SK-N-SH (cell line): Measurements from ENCODE around the gene DNPEP. TPM values are rescaled to one million over a fixed set of nuclear protein-coding genes. Genes with fewer than 3 reads are reported as not detected.

ENCODE experiments used
- CTCF ChIA-PET: fragments of 300-600, 350-600 bp; formaldehyde crosslinking; extraction: SDS; loops from one replicate; lab custom pipeline; 2021; lab: Yijun Ruan, JAX
- POLR2A ChIA-PET: fragments of 350-600 bp; sonication (Branson Sonifier 250); formaldehyde crosslinking; extraction: SDS; loops from one replicate; lab custom pipeline; 2020; ENCODE audit warnings: antibody characterized with exemption, inconsistent platforms; lab: Yijun Ruan, JAX
- DNase-seq: peaks from one replicate; pipeline ENCODE4 v3.0.0; 2012
- H2AFZ ChIP-seq: fragments of 200-600 bp; sonication (generic); 2 replicates; pipeline ENCODE4 v1.8.1; 2016; ENCODE audit warnings: antibody characterized with exemption, mild to moderate bottlenecking, low read depth
- H3F3A ChIP-seq: fragments of 200-600 bp; sonication (generic); replicated peaks from 2 replicates; pipeline ENCODE3; 2016; ENCODE audit warnings: antibody characterized with exemption, mild to moderate bottlenecking; ENCODE audit not compliant: insufficient read depth
- H3K27ac ChIP-seq, 2 experiments: fragments of 200-500 bp in 1 of 2; fragments of 200-600 bp in 1 of 2; sonication (Bioruptor generic) in 1 of 2; sonication (generic), shearing (Covaris generic) in 1 of 2; 2 replicates each; pipeline versions ENCODE4 v1.5.1 to v1.6.1; 2014 to 2016; ENCODE audit warnings: low read depth in 2 of 2, inconsistent platforms in 1 of 2, low read length in 1 of 2, mild to moderate bottlenecking in 1 of 2, mixed read lengths in 1 of 2
- H3K27me3 ChIP-seq: fragments of 200-600 bp; sonication (generic), shearing (Covaris generic); 2 replicates; pipeline ENCODE4 v1.6.1; 2016; ENCODE audit warnings: mixed run types; ENCODE audit not compliant: insufficient read depth
- H3K36me3 ChIP-seq, 2 experiments: fragments of 200-500 bp in 1 of 2; fragments of 200-600 bp in 1 of 2; sonication (Bioruptor generic) in 1 of 2; sonication (generic) in 1 of 2; replicated peaks in 1 of 2; 2 replicates each; pipeline versions ENCODE3 to v1.5.1; 2014 to 2016; ENCODE audit warnings: low read length in 1 of 2, mild to moderate bottlenecking in 1 of 2; ENCODE audit not compliant: insufficient read depth in 2 of 2, control insufficient read depth in 1 of 2
- H3K4me1 ChIP-seq, 2 experiments: fragments of 200-500 bp in 1 of 2; fragments of 200-600 bp in 1 of 2; sonication (Bioruptor generic) in 1 of 2; sonication (generic), shearing (Covaris generic) in 1 of 2; 2 replicates each; pipeline versions ENCODE4 v1.5.1 to v1.6.1; 2014 to 2016; ENCODE audit warnings: low read depth in 1 of 2, low read length in 1 of 2, mixed run types in 1 of 2; ENCODE audit not compliant: insufficient read depth in 2 of 2, control insufficient read depth in 1 of 2
- H3K4me2 ChIP-seq: fragments of 200-600 bp; sonication (generic), shearing (Covaris generic); 2 replicates; pipeline ENCODE4 v1.6.1; 2017; ENCODE audit warnings: mixed run types
- H3K4me3 ChIP-seq, 2 experiments: fragments of 200-500 bp in 1 of 2; fragments of 200-600 bp in 1 of 2; sonication (Bioruptor generic) in 1 of 2; sonication (generic), shearing (Covaris generic) in 1 of 2; 2 replicates each; pipeline versions ENCODE4 v1.5.1 to v1.8.1; 2014 to 2016; ENCODE audit warnings: low read depth in 2 of 2, inconsistent platforms in 1 of 2, low read length in 1 of 2, mild to moderate bottlenecking in 1 of 2, mixed read lengths in 1 of 2, moderate library complexity in 1 of 2
- H3K79me2 ChIP-seq: fragments of 200-600 bp; sonication (generic); 2 replicates; pipeline ENCODE4 v1.8.1; 2017; ENCODE audit warnings: mild to moderate bottlenecking; ENCODE audit not compliant: insufficient read depth
- H3K9ac ChIP-seq: fragments of 200-600 bp; sonication (generic); 2 replicates; pipeline ENCODE4 v1.6.1; 2017; ENCODE audit warnings: mixed run types
- H3K9me2 ChIP-seq: fragments of 200-600 bp; sonication (generic); 2 replicates; pipeline ENCODE4 v1.6.1; 2017; ENCODE audit warnings: mixed run types
- H3K9me3 ChIP-seq: fragments of 200-600 bp; sonication (generic); 2 replicates; pipeline ENCODE4 v1.6.1; 2017; ENCODE audit warnings: mixed run types, mild to moderate bottlenecking, moderate library complexity
- H4K20me1 ChIP-seq: fragments of 200-600 bp; sonication (generic); 2 replicates; pipeline ENCODE4 v1.6.1; 2017; ENCODE audit warnings: mild to moderate bottlenecking, mixed run types; ENCODE audit not compliant: insufficient read depth
- EP300 ChIP-seq, 2 experiments: IDR thresholded peaks; 2 replicates each; pipeline versions ENCODE4 v1.4.0 to v1.6.1; 2012; ENCODE audit warnings: borderline replicate concordance in 1 of 2, low read depth in 1 of 2, low read length in 1 of 2
- EZH2phosphoT487 ChIP-seq: fragments of 200-600 bp; sonication (generic); IDR thresholded peaks from 2 replicates; pipeline ENCODE4 v1.6.1; 2017; ENCODE audit warnings: low read depth, mixed run types, mild to moderate bottlenecking, antibody characterized with exemption, moderate library complexity, borderline replicate concordance
- FOSL2 ChIP-seq: IDR thresholded peaks from 2 replicates; pipeline ENCODE4 v1.4.0; 2012; ENCODE audit warnings: low read depth, mild to moderate bottlenecking, moderate library complexity, borderline replicate concordance
- FOXM1 ChIP-seq: IDR thresholded peaks from 2 replicates; pipeline ENCODE4 v1.4.0; 2012; ENCODE audit warnings: low read depth, mild to moderate bottlenecking
- GABPA ChIP-seq: IDR thresholded peaks from 2 replicates; pipeline ENCODE4 v1.4.0; 2012; ENCODE audit warnings: low read depth, mild to moderate bottlenecking
- GATA2 ChIP-seq: sonication (generic); formaldehyde crosslinking; IDR thresholded peaks from 2 replicates; pipeline ENCODE4 v1.5.0; 2020; ENCODE audit warnings: mild to moderate bottlenecking, missing genetic modification reagents
- IRF3 ChIP-seq: fragments of 150-350 bp; IDR thresholded peaks from 2 replicates; pipeline ENCODE4 v1.6.1; 2016; ENCODE audit warnings: mild to moderate bottlenecking, low read depth, low read length
- JUND ChIP-seq: IDR thresholded peaks from 2 replicates; pipeline ENCODE4 v1.4.0; 2012
- MEF2A ChIP-seq: IDR thresholded peaks from 2 replicates; pipeline ENCODE4 v1.4.0; 2012; ENCODE audit warnings: low read depth, borderline replicate concordance
- NFIC ChIP-seq: IDR thresholded peaks from 2 replicates; pipeline ENCODE4 v1.4.0; 2012; ENCODE audit warnings: borderline replicate concordance
- NRF1 ChIP-seq: IDR thresholded peaks from 2 replicates; pipeline ENCODE4 v1.6.1; 2012; ENCODE audit warnings: low read depth, mild to moderate bottlenecking, low read length
- POLR2AphosphoS5 ChIP-seq: IDR thresholded peaks from 2 replicates; pipeline ENCODE4 v1.6.1; 2012; ENCODE audit warnings: low read depth, low read length
- RCOR1 ChIP-seq: fragments of 150-350 bp; IDR thresholded peaks from 2 replicates; pipeline ENCODE4 v1.6.1; 2017; ENCODE audit warnings: antibody characterized with exemption, low read length
- RXRA ChIP-seq: IDR thresholded peaks from 2 replicates; pipeline ENCODE4 v1.4.0; 2012; ENCODE audit warnings: low read depth, mild to moderate bottlenecking, borderline replicate concordance
- SIN3A ChIP-seq: IDR thresholded peaks from 2 replicates; pipeline ENCODE4 v1.6.1; 2012; ENCODE audit warnings: low read depth, mild to moderate bottlenecking, low read length, moderate library complexity, borderline replicate concordance
- SMC3 ChIP-seq: IDR thresholded peaks from 2 replicates; pipeline ENCODE4 v1.6.1; 2012; ENCODE audit warnings: low read depth, low read length, improper control_type of control experiment
- TCF12 ChIP-seq: IDR thresholded peaks from 2 replicates; pipeline ENCODE4 v1.4.0; 2012
- WGBS: methylation state at CpG from one replicate; pipeline ENCODE4 v1.1.6; 2017; ENCODE audit warnings: low lambda C conversion rate; 5-methylcytosine and 5-hydroxymethylcytosine counted together
- polyA plus RNA-seq, 3 experiments: library from polyadenylated mRNA; depleted of rRNA; stranded (reverse); fragments of >200 nt; gene quantifications; 2 replicates each; pipeline ENCODE4 v1.2.3, GENCODE V29; 2012
- TF ChIP-seq, protein P1 (sequence below): IDR thresholded peaks from 2 replicates; pipeline ENCODE4 v1.4.0; 2012; ENCODE audit warnings: low read depth, borderline replicate concordance

Gene DNPEP
- polyA plus RNA-seq, 1 of the 3 experiments (the other 2 are of a cell fraction) = 80.7 TPM

DNA sequence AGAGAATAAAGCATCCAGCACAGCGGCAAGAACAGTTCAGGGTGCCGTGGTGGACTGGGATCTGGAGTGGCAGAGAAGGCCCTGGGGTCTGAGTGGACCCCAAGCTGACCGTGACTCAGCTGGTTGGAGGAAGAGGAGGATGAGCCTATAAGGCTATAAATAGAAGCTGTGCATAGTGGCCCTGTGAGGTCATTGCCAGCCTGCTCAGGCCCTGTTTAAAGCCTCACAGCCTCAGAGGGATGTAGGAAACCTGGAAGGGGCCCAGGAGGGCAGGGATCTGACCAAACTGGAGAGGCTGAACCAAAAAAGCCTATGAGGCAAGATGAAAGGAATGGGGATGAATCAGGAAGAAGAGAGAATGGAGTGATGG, 19.1 kb upstream of the DNPEP start:
- H2AFZ ChIP-seq = peak overlapping the region; percentile 9; the same call in 1 of the 2 replicates
- no peaks in the 10 kb centered on the region for H3K36me3 ChIP-seq
- H3K27ac ChIP-seq = peak overlapping the region in 1 of 2 experiments; percentile 80; a peak in 2 of 4 replicates
- WGBS = 71% methylated on average over 3 of the region's 3 CpGs
- H3K4me1 ChIP-seq = peaks cover 5 to 24% of the 10 kb centered on the region in 2 experiments; a peak in 3 of 4 replicates
- H3K9me3 ChIP-seq = no peaks in the 10 kb centered on the region
- TF ChIP-seq RXRA = peak; percentile 57; the same call in 1 of the 2 replicates
- no peak for TF ChIP-seq SMC3
- TF ChIP-seq JUND = peak; percentile 54
- TF ChIP-seq TCF12 = peak; percentile 58
- peak; percentile 33; the same call in 1 of the 2 replicates for TF ChIP-seq POLR2AphosphoS5
- TF ChIP-seq EP300 (IDR thresholded peaks at IDR 0.05; ENCODE audit: borderline replicate concordance in 1 of 2, low read depth in 1 of 2, low read length in 1 of 2) = peak in 1 of 2 experiments; percentile 48; a peak in 1 of 4 replicates
- peak; percentile 28; the same call in 1 of the 2 replicates for TF ChIP-seq FOSL2
- peak; percentile 98 for TF ChIP-seq MEF2A
- peak; percentile 70 for TF ChIP-seq NFIC
- no peak for TF ChIP-seq RCOR1
- TF ChIP-seq NRF1 = no peak
- H3F3A ChIP-seq = peaks cover 9% of the 10 kb centered on the region
- peak overlapping the region; percentile 20 for H3K4me2 ChIP-seq
- no peak for DNase-seq
- ChIA-PET CTCF (interaction anchor here (1.1 to 4.7 kb wide), 3 partner anchors 24 to 134 kb away, joined by 3 to 21 read pairs (median 18); no protein-coding TSS in a partner anchor), POLR2A (interaction anchor here (0.6 kb wide), 1 partner anchor 67 kb away, joined by 3 read pairs; no protein-coding TSS in a partner anchor)
- H3K9ac ChIP-seq = peak overlapping the region; percentile 8; the same call in 1 of the 2 replicates
- H3K79me2 ChIP-seq = no peaks in the 10 kb centered on the region
- no peaks in the 10 kb centered on the region for H4K20me1 ChIP-seq
- no peaks in the 10 kb centered on the region for H3K27me3 ChIP-seq
- H3K4me3 ChIP-seq = no peak overlapping the region
- no peaks in the 10 kb centered on the region for H3K9me2 ChIP-seq

DNA sequence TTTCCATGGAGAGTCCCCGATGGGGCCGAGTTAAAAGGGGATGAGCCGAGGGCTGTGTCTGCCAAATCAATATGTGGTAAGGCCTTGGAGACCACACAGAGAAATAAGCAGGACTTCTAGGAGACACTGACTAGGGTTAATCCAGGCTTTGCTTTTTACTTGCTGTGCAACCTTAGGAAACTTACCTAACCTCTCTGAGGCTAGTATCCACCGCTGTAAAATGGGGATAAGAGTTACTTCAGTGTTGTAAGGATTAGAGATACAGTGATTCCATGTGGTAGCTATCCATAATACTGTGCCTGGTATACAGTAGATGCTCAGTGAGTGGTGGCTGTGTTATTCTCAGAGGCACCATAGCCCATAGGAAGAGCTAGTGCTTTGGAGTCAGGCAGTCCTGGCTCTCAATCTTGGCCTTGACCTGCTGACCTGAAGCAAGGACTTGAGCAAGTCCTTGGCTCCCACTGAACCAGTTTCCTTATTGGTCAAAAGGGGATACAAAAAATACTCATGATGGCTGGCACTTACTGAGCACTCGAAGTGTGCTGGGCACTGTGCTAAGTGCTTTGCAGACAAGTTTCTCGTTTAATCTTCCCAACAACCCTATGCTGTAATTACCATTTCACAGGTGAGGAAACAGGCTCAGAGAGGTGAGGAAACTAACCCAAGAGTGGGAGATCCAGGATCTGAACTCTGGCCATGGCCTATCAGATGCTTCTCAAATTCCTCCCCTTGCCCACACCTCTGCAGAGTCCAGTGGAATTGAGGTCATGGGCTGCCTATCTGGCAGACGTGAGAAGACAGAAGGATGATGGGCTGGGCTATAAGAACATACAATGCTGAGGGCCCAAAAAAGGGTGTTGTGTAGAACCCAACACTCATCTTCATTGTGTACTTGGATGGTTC, 18.5 kb upstream of the DNPEP start:
- ChIA-PET POLR2A (interaction anchor here (1.3 kb wide), 1 partner anchor 124 kb away, joined by 3 read pairs; no protein-coding TSS in a partner anchor), CTCF (interaction anchor here (0.6 to 10.1 kb wide), 7 partner anchors 24 to 135 kb away, joined by 3 to 256 read pairs (median 21); no protein-coding TSS in a partner anchor)
- H3K9ac ChIP-seq = peak overlapping the region; percentile 8; the same call in 1 of the 2 replicates
- peaks cover 5 to 24% of the 10 kb centered on the region in 2 experiments; a peak in 3 of 4 replicates for H3K4me1 ChIP-seq
- H3K36me3 ChIP-seq = no peaks in the 10 kb centered on the region
- no peaks in the 10 kb centered on the region for H4K20me1 ChIP-seq
- TF ChIP-seq NFIC (no peak), EP300 (IDR thresholded peaks at IDR 0.05; ENCODE audit: borderline replicate concordance in 1 of 2, low read depth in 1 of 2, low read length in 1 of 2) (no peak), GABPA (no peak), IRF3 (no peak), EZH2phosphoT487 (no peak), GATA2 (CRISPR knock-in tag) (no peak), SIN3A (no peak), RXRA (no peak), FOSL2 (no peak), NRF1 (no peak), FOXM1 (no peak)
- TF ChIP-seq, protein P1, sequence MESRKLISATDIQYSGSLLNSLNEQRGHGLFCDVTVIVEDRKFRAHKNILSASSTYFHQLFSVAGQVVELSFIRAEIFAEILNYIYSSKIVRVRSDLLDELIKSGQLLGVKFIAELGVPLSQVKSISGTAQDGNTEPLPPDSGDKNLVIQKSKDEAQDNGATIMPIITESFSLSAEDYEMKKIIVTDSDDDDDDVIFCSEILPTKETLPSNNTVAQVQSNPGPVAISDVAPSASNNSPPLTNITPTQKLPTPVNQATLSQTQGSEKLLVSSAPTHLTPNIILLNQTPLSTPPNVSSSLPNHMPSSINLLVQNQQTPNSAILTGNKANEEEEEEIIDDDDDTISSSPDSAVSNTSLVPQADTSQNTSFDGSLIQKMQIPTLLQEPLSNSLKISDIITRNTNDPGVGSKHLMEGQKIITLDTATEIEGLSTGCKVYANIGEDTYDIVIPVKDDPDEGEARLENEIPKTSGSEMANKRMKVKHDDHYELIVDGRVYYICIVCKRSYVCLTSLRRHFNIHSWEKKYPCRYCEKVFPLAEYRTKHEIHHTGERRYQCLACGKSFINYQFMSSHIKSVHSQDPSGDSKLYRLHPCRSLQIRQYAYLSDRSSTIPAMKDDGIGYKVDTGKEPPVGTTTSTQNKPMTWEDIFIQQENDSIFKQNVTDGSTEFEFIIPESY = no peak
- peak overlapping the region; percentile 9; the same call in 1 of the 2 replicates for H2AFZ ChIP-seq
- no peak overlapping the region for H3K4me3 ChIP-seq
- no peak for DNase-seq
- no peaks in the 10 kb centered on the region for H3K79me2 ChIP-seq
- peaks cover 9% of the 10 kb centered on the region for H3F3A ChIP-seq
- peak overlapping the region in 1 of 2 experiments; percentile 80; a peak in 2 of 4 replicates for H3K27ac ChIP-seq
- H3K4me2 ChIP-seq = peak overlapping the region; percentile 20; the same call in 1 of the 2 replicates
- H3K27me3 ChIP-seq = no peaks in the 10 kb centered on the region
- no peaks in the 10 kb centered on the region for H3K9me2 ChIP-seq
- 91% methylated on average over 7 of the region's 7 CpGs for WGBS
- H3K9me3 ChIP-seq = no peaks in the 10 kb centered on the region
